ENCODE measurements around the gene ZDHHC6. TPM values are rescaled to one million over a fixed set of nuclear protein-coding genes. Genes with fewer than 3 reads are reported as not detected.

The ZDHHC6 gene
- 4.8 TPM for polyA plus RNA-seq (2012; ENCODE audit: insufficient read length, low read depth)

- TF ChIP-seq FOXP2 (optimal IDR thresholded peaks at IDR 0.05; ENCODE audit: borderline replicate concordance, extremely low read depth, extremely low read length, insufficient read depth) (no peak), POLR2AphosphoS5 (IDR thresholded peaks at IDR 0.05; ENCODE audit: low read depth, low read length) (peak; percentile 53; the same call in 1 of the 2 replicates), TAF1 (IDR thresholded peaks at IDR 0.05; ENCODE audit: borderline replicate concordance, insufficient read depth, low read length) (0 out of 2 replicates have a peak, but pooled peaks have one; percentile 28), REST (IDR thresholded peaks at IDR 0.05; ENCODE audit: insufficient read depth in 1 of 2, low read depth in 2 of 2, low read length in 2 of 2) (peak in 1 of 2 experiments; percentile 32; a peak in 1 of 4 replicates)
These were observed at the start of gene ZDHHC6, which contains the start of gene VTI1A for GRCh38 chr10:112446855-112447619. ZDHHC6 (minus strand) TSS chr10:112446914; CDS start chr10:112445436, 1,478 bp downstream. VTI1A (plus strand) TSS chr10:112447215; CDS start chr10:112447374, 159 bp downstream.

- no peak for TF ChIP-seq REST (IDR thresholded peaks at IDR 0.05; ENCODE audit: insufficient read depth in 1 of 2, low read depth in 2 of 2, low read length in 2 of 2)
- no peak for TF ChIP-seq TAF1 (IDR thresholded peaks at IDR 0.05; ENCODE audit: borderline replicate concordance, insufficient read depth, low read length)
- no peak for TF ChIP-seq SIN3A (IDR thresholded peaks at IDR 0.05; ENCODE audit: borderline replicate concordance, insufficient read depth, low read length)
- no peak for TF ChIP-seq FOXP2 (optimal IDR thresholded peaks at IDR 0.05; ENCODE audit: borderline replicate concordance, extremely low read depth, extremely low read length, insufficient read depth)
- TF ChIP-seq POLR2AphosphoS5 (IDR thresholded peaks at IDR 0.05; ENCODE audit: low read depth, low read length): no peak
These were observed 46.0 kb upstream of the ZDHHC6 start for GRCh38 chr10:112492736-112493135.

- no peak for TF ChIP-seq REST (IDR thresholded peaks at IDR 0.05; ENCODE audit: insufficient read depth in 1 of 2, low read depth in 2 of 2, low read length in 2 of 2)
- TF ChIP-seq SIN3A (IDR thresholded peaks at IDR 0.05; ENCODE audit: borderline replicate concordance, insufficient read depth, low read length): no peak
- TF ChIP-seq FOXP2 (optimal IDR thresholded peaks at IDR 0.05; ENCODE audit: borderline replicate concordance, extremely low read depth, extremely low read length, insufficient read depth): no peak
- TF ChIP-seq TAF1 (IDR thresholded peaks at IDR 0.05; ENCODE audit: borderline replicate concordance, insufficient read depth, low read length): no peak
- no peak for TF ChIP-seq POLR2AphosphoS5 (IDR thresholded peaks at IDR 0.05; ENCODE audit: low read depth, low read length)
These were observed 44.4 kb upstream of the ZDHHC6 start for GRCh38 chr10:112491144-112491543.

- TF ChIP-seq SIN3A (IDR thresholded peaks at IDR 0.05; ENCODE audit: borderline replicate concordance, insufficient read depth, low read length) (no peak), FOXP2 (optimal IDR thresholded peaks at IDR 0.05; ENCODE audit: borderline replicate concordance, extremely low read depth, extremely low read length, insufficient read depth) (no peak)
These were observed 43.8 kb upstream of the ZDHHC6 start for GRCh38 chr10:112490545-112490944.

GRCh38 chr10:112487964-112488363 lies 41.2 kb upstream of the ZDHHC6 start:
- TF ChIP-seq TAF1 (IDR thresholded peaks at IDR 0.05; ENCODE audit: borderline replicate concordance, insufficient read depth, low read length): no peak
- no peak for TF ChIP-seq POLR2AphosphoS5 (IDR thresholded peaks at IDR 0.05; ENCODE audit: low read depth, low read length)

GRCh38 chr10:112484399-112484798 lies 37.7 kb upstream of the ZDHHC6 start:
- TF ChIP-seq REST (IDR thresholded peaks at IDR 0.05; ENCODE audit: insufficient read depth in 1 of 2, low read depth in 2 of 2, low read length in 2 of 2): no peak
- TF ChIP-seq TAF1 (IDR thresholded peaks at IDR 0.05; ENCODE audit: borderline replicate concordance, insufficient read depth, low read length): no peak
- TF ChIP-seq FOXP2 (optimal IDR thresholded peaks at IDR 0.05; ENCODE audit: borderline replicate concordance, extremely low read depth, extremely low read length, insufficient read depth): no peak
- no peak for TF ChIP-seq POLR2AphosphoS5 (IDR thresholded peaks at IDR 0.05; ENCODE audit: low read depth, low read length)
- TF ChIP-seq SIN3A (IDR thresholded peaks at IDR 0.05; ENCODE audit: borderline replicate concordance, insufficient read depth, low read length): no peak
